Measurements from ENCODE around the gene EHMT1.

Gene EHMT1

DNA sequence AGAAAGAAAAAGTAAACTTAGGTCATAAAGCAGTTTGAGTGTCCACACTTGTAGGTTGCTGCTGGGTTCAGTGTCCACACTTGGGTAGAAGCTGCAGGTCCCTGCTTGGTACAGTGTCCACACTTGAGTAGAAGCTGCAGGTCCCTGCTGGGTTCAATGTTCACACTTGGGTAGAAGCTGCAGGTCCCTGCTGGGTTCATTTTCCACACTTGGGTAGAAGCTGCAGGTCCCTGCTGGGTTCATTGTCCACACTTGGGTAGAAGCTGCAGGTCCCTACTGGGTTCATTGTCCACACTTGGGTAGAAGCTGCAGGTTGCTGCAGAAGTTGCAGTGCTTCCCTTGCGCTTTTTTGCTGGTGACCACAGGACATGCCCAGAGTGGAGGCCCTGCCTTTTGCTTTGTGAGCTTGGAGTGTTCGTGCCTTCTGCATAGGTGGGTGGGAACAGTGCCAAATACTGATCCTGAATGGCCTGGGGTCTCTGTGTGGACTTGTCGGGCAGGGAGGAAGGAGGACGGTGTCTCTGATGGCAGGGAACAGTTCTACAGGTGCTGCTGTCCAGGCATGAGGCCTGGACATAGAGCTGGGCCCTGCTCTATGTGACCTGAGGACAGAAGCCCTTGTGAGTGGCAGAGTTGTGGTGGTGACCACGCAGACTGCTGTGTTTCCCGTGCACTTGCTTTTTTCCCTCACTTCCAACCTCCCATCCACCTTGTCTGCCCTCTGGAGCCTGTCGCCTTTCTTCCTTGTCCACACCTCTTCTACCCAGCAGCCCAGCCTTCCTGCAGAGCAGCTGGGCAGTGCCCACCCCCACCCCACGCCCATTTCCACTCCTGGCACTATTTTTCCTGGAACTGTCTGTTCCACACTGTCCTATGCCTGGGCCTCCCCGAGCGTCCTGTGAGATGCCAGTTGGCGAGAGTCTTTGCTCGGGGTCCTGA is 120.8 kb downstream of the EHMT1 start:
- no peak for DNase-seq (ENCODE audit: low spot score)

DNA sequence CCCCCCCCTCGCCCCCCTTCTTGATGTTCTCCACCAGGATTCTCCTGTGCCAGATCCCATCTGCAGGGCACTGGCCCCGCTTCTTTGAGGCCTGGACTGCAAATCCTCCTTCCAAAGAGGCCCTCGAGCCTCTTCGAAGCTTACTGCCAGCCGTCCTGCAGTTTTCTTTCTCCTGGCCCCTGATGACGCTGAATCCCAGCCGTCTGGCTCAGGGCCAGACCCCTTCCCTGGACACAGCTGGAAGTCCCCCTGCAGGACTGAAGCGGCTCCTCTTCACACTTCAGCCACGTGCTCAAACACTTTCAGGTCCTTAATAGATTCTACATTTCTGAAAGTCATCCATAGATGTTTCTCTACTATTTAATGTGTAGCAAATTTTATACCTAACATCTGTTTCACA is 121.5 kb downstream of the EHMT1 start:
- DNase-seq (ENCODE audit: low spot score), result no peak

DNA sequence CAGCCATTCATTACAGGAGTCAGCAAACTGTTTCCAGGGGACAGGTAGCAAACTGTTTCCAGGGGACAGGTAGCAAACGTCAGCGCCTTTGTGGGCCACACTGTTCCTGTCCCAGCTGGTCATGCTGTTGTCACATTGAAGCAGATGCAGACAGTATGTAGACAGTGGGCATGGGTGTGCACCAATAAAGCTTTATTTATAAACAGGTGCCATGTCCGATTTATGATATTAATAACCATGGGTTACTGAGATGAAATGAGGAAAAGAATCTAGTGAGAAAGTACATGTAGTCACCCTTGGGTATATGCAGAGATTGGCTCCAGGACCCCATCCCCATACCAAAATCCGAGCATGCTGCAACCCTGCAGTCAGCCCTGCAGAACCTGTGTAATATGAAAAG is 122.5 kb downstream of the EHMT1 start:
- DNase-seq (ENCODE audit: low spot score), result no peak

DNA sequence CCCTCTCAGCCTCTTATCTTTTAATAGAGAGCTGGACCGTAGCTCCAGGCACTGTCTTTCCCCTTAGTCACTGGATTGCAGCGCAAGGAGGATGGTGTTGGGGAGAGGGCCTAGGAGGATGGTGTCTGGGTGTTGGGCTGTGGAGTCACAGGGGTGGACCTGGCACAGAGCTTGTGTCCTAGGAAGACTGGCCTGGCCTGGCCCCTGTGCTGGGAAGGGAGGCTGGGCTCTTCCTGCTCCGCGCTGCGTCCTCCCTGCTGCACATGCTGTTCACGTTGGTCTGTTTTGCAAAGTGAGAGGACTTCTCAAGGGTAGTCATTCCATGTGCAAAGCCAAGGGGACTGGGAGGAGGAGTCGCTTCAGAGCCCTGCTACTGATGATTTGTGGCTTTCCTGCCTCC is 123.9 kb downstream of the EHMT1 start:
- DNase-seq (ENCODE audit: low spot score), result no peak

DNA sequence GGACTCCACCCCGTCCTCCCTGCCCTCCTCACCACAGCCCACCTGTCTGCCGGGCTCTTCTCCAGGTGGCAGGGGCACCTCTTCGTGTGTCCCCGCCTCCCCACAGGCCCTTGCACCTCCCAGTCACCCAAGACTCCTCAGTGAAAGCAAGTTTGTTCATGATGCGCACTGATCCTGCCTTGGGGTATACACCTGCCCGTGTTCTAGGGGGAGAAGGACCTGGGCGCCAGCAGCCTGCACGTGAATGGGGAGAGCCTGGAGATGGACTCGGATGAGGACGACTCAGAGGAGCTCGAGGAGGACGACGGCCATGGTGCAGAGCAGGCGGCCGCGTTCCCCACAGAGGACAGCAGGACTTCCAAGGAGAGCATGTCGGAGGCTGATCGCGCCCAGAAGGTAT is 124.9 kb downstream of the EHMT1 start:
- DNase-seq (ENCODE audit: low spot score), result no peak

DNA sequence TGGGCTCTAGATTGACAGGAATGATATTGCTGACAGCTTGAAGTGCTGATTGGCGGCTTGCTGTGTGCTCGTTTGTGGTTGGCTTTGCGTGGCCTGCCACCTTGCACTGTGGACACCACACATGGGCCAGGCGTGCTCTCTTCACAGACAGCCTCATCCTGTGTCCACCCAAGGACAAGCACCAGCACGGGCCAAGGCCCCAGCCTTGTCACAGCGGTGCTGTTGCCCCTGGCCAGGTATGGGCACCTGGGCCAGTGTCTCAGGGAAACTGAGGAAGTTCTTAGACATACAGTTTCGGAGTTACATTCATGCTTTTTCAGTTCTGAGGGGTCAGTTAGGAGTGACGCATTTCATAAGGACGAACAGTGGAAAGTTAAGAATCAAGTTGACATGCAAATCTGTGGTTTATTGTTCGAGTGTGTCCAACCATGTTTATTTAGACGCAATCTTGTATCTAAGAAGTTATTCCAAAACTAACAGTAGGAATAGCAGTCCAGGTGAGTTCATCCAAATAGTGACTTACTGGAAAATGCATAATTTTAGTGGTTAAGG is 125.9 kb downstream of the EHMT1 start:
- no peak for DNase-seq (ENCODE audit: low spot score)

DNA sequence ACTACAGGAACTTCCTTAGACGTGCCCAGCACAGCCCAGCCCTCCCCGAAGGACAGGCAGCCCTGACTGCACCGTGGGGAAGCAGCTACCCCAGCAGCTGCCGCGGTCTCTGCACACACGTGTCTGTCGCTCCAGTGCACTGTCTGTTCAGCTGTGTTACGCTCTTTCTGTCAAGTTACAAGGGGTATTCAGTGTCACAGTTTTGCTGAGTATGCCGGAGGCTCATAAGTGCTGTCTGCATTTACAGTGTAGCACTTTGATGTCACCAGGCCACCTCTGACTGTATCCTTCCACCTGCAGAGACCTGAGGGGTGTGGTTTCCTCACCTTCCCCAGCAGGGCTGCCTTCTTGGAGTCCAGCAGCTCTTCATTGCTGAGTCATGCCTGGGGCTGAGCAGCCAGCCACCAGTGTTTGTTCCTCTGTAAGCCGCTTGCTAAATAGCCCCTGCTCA is 126.8 kb downstream of the EHMT1 start:
- DNase-seq (ENCODE audit: low spot score), result peak; percentile 30

DNA sequence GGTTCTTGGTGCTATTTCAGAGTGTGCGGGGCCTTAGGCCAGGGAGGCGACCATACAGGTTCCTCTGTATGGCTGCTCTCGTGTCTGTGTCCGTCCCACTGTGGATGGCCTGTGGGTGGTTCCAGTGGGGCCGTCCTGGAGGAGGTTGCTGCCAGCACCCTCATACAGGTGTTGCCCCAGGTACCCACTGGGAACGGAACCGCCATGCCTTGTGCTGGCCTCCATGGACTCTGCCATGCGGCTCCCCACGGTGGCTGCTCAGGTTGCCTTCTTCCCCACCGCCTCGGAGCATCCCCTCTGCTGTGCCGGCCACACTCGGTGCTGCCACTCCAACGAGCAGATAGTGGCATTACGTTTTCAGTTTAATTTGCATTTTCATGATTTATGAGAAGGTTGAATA is 129.5 kb downstream of the EHMT1 start:
- DNase-seq (ENCODE audit: low spot score), result no peak

DNA sequence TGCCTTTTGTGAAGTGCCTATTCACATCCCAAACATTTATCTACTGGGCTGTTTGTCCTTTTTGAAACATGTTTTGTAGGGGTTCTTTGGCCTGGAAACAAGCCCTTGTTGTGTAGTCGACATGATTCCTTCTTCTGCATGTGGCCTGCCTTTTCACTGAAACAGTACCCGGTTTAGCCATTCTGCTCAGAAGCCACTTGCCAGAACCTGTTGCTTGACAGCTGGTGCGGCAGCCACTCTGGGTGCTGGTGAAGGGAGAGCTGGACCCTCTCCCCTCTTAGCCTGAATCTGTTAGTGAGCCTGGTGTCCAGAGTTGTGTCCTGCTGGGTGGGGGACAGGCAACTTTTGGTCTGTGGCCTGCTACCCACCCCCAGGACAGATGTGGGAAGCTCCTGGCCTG is 129.9 kb downstream of the EHMT1 start:
- DNase-seq (ENCODE audit: low spot score), result no peak

DNA sequence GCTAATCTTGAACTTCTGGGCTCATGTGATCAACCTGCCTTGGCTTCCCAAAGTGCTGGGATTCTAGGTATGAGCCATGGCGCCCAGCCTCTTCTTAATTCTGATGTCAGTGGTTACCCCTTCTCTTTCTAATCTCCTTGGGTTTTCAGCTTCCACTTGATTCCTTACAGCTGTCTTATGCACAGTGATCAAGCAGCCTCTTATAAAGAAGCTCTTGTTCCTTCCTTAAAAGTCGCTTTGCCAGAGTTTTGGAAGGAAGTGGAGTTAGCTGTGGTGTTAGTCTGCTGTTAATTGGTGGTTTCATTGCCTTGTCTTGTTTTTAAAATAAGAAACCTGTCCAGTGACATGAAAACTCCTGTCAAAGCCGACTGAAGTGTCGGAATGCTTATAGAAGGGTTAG is 130.7 kb downstream of the EHMT1 start:
- no peak for DNase-seq (ENCODE audit: low spot score)

DNA sequence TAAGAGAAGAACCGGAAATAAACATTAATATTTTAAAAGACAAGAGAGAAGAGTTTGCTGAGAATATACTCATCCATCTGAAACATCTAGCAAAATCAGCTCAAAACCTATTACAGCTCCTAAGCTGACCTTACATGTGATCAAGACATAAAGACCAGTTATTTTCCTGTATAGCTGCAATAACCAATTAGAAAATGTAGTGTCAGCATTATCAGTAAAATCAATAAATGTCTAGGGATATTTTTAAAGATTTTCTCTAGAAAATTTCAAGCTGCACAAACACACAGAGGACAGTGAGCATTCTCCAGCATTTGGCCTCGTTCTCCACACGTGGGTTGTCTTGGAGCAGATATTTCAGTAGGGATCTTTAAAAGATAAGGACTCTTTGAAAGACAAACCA is 131.2 kb downstream of the EHMT1 start:
- DNase-seq (ENCODE audit: low spot score), result no peak

DNA sequence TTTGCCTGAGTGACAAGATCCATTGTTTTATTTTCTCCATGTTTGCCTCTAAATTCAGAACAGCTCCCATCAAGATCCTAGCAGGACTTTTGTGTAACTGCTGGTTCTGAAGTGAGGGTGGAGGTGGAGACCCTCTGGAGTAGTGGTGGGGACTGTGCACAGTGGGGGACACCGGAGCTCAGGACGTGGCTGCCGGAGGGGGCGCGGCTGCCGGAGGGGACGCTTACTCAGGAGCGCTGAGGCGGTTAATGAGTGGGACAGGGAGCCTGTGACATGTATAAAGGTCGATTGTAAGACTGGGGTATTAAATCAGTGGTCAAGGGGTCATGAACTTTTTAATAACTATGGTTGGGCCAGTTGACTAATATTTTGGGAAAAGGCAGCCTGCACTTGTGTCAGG is 131.8 kb downstream of the EHMT1 start:
- no peak for DNase-seq (ENCODE audit: low spot score)

DNA sequence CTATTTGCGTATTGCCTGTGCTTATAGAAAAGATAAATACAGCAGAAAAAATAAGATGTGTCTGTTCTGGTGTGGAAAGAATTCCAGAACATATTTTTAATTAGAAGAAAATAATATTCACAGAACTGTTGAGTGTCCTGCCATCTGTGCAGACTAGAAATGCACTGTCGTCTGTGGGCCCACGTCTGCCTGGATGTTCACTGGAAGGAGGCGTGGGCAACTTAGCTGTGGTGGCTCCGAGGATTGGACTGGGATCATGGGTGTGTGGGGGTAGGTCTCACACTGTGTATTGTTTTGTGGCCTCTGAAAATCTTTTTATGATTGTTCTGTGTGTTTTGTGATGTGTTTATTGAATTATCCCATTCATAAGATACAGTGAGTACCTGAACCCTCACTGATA is 132.8 kb downstream of the EHMT1 start:
- DNase-seq (ENCODE audit: low spot score), result no peak

DNA sequence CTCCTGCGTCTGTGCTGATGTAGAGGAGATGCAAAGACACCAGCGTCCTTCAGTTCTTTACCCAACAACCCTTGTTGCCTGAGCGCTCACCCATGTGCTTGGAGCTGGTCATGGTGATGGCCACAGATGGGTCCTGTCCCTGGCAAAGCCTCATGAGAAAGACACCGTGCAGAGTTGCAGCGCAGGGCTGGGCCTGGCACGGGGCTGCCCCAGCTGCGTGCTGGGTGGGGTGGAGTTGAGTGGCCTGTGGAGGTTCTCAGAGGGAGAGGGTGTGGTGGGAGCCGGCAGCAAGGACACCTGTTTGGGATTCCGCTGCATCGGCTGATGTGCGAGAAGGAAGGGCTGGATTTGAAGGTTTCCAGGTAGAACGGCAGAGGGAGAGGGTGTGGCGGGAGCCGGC is 133.6 kb downstream of the EHMT1 start:
- DNase-seq (ENCODE audit: low spot score), result no peak

DNA sequence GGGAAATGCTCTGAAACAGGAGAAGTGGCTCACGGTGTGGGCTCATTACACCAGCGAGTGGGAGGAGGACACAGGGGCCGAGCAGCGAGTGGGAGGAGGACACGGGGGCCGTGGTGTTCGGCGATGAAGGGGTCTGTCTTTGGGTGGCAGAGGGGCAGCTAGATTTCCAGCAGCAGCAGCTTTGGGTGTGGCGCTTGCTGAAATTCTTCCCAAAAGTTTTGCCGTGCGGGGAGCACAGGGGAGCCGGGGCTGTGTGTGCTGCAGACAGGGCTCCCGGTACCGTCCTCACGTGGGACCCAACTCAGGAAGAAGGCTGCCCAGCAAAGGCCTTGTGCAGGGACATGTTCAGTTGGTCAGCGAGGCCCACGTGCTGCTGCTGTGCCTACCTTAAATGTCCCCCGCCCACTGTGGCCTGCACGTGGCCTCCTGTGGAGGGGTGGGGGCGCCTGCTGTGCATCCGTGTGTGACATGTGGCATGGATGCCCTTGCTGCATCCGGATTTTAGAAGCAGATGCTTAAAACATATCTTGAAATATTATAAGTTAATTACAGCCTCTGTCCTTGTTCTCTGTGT is 134.5 kb downstream of the EHMT1 start:
- DNase-seq (ENCODE audit: low spot score), result no peak

DNA sequence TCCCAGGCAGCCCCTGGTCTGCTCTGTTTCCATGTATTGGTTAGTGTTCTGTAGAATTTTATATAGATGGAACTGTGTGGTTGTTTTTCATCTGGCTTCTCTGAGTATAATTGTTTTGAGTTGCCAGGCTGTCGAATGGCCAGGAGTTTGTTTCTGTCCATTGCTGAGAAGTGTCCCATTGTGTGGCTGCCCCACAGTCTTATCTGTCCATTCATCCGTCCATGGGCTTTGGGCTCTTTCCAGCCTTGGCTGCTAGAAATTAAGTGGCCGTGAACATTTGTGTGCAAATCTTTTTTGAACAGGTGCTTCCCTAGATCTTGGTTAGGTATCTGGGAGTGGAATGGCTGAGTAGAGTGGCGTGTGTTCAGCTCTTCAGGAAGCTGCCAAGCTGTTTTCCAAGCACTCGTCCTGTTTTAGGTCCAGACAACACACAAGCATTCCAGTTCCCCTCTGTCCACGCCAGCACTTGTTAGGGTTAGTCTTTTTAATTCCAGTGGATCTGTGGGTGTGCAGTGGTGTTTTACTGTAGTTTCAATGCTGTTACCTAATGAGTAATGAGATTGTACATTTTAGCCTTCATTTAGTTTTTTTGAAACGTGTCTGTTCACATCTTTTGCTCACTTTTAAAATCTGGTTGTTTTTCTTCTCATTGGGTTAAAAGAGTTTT is 136.6 kb downstream of the EHMT1 start:
- no peak for DNase-seq (ENCODE audit: low spot score)

DNA sequence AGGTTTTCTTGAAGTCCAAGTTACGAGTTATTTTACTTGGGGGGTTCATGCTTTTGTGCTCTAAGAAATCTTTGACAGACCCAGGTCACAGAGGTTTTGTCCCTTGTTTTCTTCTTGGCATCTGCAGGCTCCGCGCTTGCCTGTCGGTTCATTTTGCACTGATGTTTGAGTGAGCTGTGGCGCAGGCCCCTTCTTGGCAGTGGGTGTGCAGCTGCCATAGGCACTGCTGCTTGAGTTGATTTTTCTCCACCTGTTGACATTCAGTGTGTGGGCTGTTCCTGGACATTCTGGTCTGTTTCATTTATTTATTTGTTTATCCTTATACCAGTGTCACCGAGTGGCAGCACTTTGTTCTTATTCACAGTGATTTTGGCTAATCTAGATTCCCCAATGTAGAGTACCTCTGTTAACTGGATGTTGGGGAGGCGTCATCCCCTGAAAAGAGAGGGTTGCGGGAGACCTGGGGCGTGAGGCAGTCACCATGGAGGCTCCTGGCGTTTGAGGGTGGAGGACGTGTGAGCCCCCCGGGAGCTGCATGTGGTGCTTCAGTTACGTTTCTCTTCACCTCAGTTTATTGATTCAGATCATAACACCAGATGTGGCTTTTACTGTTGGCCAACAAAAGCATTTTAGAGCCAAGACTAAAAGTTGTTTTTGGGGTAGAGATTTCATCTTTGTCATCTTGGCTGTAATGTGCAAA is 137.4 kb downstream of the EHMT1 start:
- no peak for DNase-seq (ENCODE audit: low spot score)

DNA sequence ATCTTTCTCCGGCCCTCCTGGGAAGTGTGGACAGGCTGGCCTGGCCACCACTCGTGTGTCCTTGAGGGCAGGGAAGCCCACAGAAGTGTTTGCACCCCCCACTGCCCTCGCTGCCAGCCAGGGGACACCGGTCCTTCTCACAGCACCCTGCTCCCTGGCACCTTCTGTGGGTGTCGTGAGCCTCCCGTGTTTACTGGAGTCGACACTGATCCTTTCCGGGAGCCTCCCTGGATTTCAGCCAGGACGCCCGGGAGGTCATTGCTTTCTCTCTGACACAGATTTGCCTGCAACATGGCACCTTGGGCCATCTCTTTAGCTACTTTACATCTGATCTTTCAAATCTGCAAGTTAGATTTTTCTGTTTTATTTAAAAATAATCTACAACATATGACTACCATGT is 138.3 kb downstream of the EHMT1 start:
- DNase-seq (ENCODE audit: low spot score), result no peak

DNA sequence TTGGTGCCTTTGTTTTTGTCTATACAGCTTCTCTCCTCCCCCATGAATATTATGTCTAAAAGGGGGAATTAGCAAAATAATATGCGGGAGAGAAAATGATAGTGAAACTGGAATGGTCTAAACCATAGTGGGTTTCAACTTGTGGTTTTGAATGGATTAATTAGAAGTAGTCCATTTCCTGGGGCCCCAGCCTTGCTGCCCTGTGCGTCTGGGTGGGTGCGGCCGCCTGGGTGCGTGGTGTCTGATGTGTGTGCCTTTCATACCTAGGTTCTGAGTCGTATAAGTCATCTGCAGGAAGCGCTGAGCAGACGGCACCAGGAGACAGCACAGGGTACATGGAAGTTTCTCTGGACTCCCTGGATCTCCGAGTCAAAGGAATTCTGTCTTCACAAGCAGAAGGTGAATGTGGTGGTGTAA is 138.8 kb downstream of the EHMT1 start:
- peak; percentile 51 for DNase-seq (ENCODE audit: low spot score)

DNA sequence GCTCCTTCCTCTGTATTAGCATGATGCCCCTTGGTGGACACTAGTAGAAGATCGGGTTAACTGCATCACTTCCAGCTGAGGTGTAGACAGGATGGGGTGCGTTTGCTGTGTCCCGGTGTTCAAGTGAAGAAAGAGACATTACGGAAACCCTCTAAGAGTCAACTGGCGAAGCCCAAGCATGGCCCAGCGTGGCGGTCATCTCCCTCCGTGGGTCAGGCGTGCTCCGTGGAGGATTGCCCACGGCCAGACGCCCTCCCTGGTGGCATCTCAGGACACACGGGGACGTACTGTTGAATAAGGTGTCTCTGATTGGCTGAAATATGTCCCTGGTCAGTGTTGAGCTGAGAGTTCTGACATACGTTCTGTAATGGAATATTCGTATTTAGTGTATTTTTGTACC is 139.3 kb downstream of the EHMT1 start:
- DNase-seq (ENCODE audit: low spot score), result no peak

DNA sequence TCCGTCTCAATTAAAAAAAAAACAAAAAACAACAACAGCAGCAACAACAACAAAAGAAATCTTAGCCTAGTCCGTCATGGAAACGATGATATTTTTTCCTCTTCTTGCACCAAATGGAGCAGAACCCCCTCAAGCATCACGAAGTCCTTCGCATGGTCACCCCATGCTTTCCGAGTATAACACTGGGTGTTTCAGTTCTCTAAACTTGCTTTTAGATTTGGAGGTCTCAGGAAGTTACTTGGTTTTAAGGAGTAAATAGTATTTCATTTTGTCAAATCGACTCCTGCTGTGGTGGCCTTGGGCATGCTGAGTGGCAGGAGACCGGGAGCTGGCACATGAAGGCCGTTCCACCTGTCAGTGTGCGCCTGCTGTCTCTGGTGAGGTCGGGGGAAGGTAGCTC is 140.3 kb downstream of the EHMT1 start:
- no peak for DNase-seq (ENCODE audit: low spot score)

DNA sequence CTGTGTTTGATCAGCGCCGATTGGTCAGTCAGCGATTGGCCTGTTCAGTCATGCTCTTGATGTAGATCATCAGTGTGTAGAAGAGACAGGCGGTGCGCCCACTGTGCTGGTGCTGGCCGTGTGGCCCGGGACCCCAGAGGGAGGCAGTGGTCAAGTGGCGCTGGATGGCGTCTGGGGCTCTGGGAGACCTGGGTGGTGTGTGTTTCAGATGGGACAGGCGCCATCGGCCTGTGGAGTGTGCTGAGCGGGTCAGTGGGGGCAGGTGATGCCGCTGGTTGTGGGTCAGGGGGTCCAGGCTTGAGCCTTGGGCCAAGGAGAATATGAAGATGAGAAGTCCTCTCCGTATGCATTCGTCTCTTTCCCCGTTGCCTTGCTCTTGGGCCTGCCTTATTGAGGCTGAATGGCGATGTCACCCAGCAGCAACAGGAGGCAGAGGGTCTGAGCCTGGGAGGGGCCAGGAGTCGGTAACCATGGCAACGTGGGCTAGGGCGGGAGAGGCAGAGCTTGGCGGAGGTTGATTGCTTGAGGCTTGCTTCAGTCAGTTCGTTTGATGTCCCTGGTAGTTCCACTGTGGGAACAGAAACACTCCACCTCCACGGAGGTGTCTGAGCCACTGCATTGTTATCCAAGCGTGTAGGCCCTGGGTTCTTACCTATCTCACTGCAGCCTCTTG is 141.0 kb downstream of the EHMT1 start:
- DNase-seq (ENCODE audit: low spot score), result no peak
